ENCODE results near the gene GPR119. TPM values are rescaled to one million over a fixed set of nuclear protein-coding genes. Genes with fewer than 3 reads are reported as not detected.

GPR119 gene
- total and polyA plus RNA-seq, 2 of the 8 experiments (the other 6 are each of a cell fraction or from before 2014, with no cell fraction given): 0.11 TPM; not detected in 1

GRCh38 chrX:130416785-130417184, 31.3 kb upstream of the GPR119 start:
- DNase-seq (ENCODE audit: low read depth in 1 of 2, low spot score in 2 of 2): no peak
- Histone ChIP-seq H3K9me3 (ENCODE audit: insufficient read depth in 2 of 2, low read depth in 1 of 2, low read length in 1 of 2) (no peaks in the 10 kb centered on the region), H3K4ac (replicated peaks; ENCODE audit: insufficient read length, low read depth, low read length) (no peak overlapping the region), H3K23me2 (ENCODE audit: low read depth, low read length) (no peaks in the 10 kb centered on the region), H3K4me1 (replicated peaks in 1 of 4; ENCODE audit: control insufficient read depth in 3 of 4, insufficient read depth in 4 of 4, low read length in 3 of 4) (no peaks in the 10 kb centered on the region; a peak in 2 of 7 replicates), H3K27ac (ENCODE audit: low read depth, low read length) (no peak overlapping the region), H2AFZ (ENCODE audit: low read length) (no peak overlapping the region), H2BK120ac (replicated peaks; ENCODE audit: low read depth, low read length) (no peak overlapping the region), H2BK20ac (ENCODE audit: low read length) (no peak overlapping the region), H4K91ac (replicated peaks; ENCODE audit: insufficient read length, low read length) (no peak overlapping the region), H3K36me3 (ENCODE audit: control insufficient read depth in 2 of 4, insufficient read depth in 4 of 4, low read length in 3 of 4) (peaks cover 0 to 7% (median 2%) of the 10 kb centered on the region in 4 experiments; a peak in 3 of 8 replicates), H3K9ac (replicated peaks in 1 of 4; ENCODE audit: extremely low read depth in 1 of 4, low read depth in 3 of 4, low read length in 3 of 4) (no peak overlapping the region), H3K23ac (ENCODE audit: insufficient read length) (no peak overlapping the region), H4K5ac (ENCODE audit: insufficient read length, low read depth, low read length) (no peak overlapping the region), H3K4me3 (ENCODE audit: extremely low read depth in 1 of 4, insufficient read depth in 2 of 4, low read depth in 3 of 4, low read length in 4 of 4) (no peak overlapping the region), H3K56ac (replicated peaks; ENCODE audit: insufficient read length, low read depth, low read length) (no peak overlapping the region), H3K27me3 (replicated peaks in 1 of 4; ENCODE audit: control insufficient read depth in 3 of 4, extremely low read depth in 1 of 4, insufficient read depth in 3 of 4, low read length in 3 of 4) (no peaks in the 10 kb centered on the region), H2BK5ac (ENCODE audit: low read depth, low read length) (no peak overlapping the region), H3K79me2 (ENCODE audit: control insufficient read depth in 1 of 2, insufficient read depth in 2 of 2, low read length in 2 of 2) (no peaks in the 10 kb centered on the region), H3K4me2 (ENCODE audit: insufficient read depth in 1 of 2, low read depth in 2 of 2, low read length in 2 of 2) (no peak overlapping the region), H2AK5ac (ENCODE audit: low read depth, low read length) (no peak overlapping the region), H4K8ac (ENCODE audit: extremely low read depth, insufficient read depth, low read length) (no peak overlapping the region), H2BK12ac (ENCODE audit: low read depth, low read length) (no peak overlapping the region), H3K79me1 (ENCODE audit: low read depth, low read length) (no peaks in the 10 kb centered on the region), H2BK15ac (ENCODE audit: low read length) (no peak overlapping the region), H3K14ac (ENCODE audit: insufficient read length) (no peak overlapping the region), H3K18ac (ENCODE audit: extremely low read depth, low read length) (no peak overlapping the region), H4K20me1 (replicated peaks in 1 of 2; ENCODE audit: control insufficient read depth in 1 of 2, insufficient read depth in 2 of 2, low read length in 2 of 2) (no peaks in the 10 kb centered on the region)
- FAIRE-seq: no peak
- CTCF ChIA-PET (ENCODE audit: partially characterized antibody): interaction anchor here (0.9 kb wide), 1 partner anchor 8 kb away, joined by 4 read pairs; no protein-coding TSS in a partner anchor
- POLR2A ChIA-PET (ENCODE audit: partially characterized antibody): no interaction called here
- 100% methylated on average over 2 of the region's 4 CpGs; no CpG with 5 or more reads in 1 of the 2 experiments for WGBS, 2 experiments (ENCODE audit: extremely low coverage in 1 of 2, insufficient coverage in 1 of 2, insufficient read length in 1 of 2, insufficient replicate concordance in 2 of 2, low coverage in 1 of 2, low lambda C conversion rate in 2 of 2, missing lambda C conversion rate in 1 of 2)
- TF ChIP-seq TEAD4 (IDR thresholded peaks at IDR 0.05; ENCODE audit: low read depth, low read length): no peak
- TF ChIP-seq MAX (IDR thresholded peaks at IDR 0.05): no peak
- no peak for TF ChIP-seq CBX5 (IDR thresholded peaks at IDR 0.05; ENCODE audit: low read depth, low read length)
- no peak for TF ChIP-seq SUZ12 (IDR thresholded peaks at IDR 0.05; ENCODE audit: low read length)
- no peak for TF ChIP-seq RFX5 (IDR thresholded peaks at IDR 0.05; ENCODE audit: borderline replicate concordance, low read depth, low read length)
- no peak for TF ChIP-seq JUND (IDR thresholded peaks at IDR 0.05; ENCODE audit: low read length)
- TF ChIP-seq RAD21 (IDR thresholded peaks at IDR 0.05 in 1 of 2, conservative IDR thresholded peaks at IDR 0.05 in 1 of 2; ENCODE audit: low read depth in 2 of 2, low read length in 2 of 2): no peak
- no peak for TF ChIP-seq E2F6 (IDR thresholded peaks at IDR 0.05)
- no peak for TF ChIP-seq BRCA1 (IDR thresholded peaks at IDR 0.05; ENCODE audit: low read depth, low read length)
- no peak for TF ChIP-seq BACH1 (IDR thresholded peaks at IDR 0.05; ENCODE audit: low read length)
